Fibroblast of the aortic adventitia (primary cell): ENCODE measurements around the gene KRT9. TPM values are rescaled to one million over a fixed set of nuclear protein-coding genes. Genes with fewer than 3 reads are reported as not detected.
A peak's percentile ranks its signal among the peaks of the same experiment; 100 is the strongest.

Experiments
- DNase-seq: peaks from one replicate; pipeline ENCODE4 v3.0.0-alpha.2; 2010; ENCODE audit warnings: low read depth
- H3K4me3 ChIP-seq: 2 replicates; pipeline ENCODE4 v1.5.1; 2011; ENCODE audit warnings: low read depth, mild to moderate bottlenecking, control low read depth, low read length, moderate library complexity
- total RNA-seq: library from RNA; depleted of rRNA; stranded (reverse); fragments of >200 nt; gene quantifications from 2 replicates; pipeline ENCODE4 v1.2.3, GENCODE V29; 2012; ENCODE audit warnings: low replicate concordance
- TF ChIP-seq, protein P1 (sequence below): IDR thresholded peaks from 2 replicates; pipeline ENCODE4 v1.5.1; 2011; ENCODE audit warnings: mild to moderate bottlenecking, low read length, control low read depth, inconsistent platforms; ENCODE audit not compliant: insufficient read depth

Gene KRT9
- total RNA-seq, 1 donor: not detected

DNA sequence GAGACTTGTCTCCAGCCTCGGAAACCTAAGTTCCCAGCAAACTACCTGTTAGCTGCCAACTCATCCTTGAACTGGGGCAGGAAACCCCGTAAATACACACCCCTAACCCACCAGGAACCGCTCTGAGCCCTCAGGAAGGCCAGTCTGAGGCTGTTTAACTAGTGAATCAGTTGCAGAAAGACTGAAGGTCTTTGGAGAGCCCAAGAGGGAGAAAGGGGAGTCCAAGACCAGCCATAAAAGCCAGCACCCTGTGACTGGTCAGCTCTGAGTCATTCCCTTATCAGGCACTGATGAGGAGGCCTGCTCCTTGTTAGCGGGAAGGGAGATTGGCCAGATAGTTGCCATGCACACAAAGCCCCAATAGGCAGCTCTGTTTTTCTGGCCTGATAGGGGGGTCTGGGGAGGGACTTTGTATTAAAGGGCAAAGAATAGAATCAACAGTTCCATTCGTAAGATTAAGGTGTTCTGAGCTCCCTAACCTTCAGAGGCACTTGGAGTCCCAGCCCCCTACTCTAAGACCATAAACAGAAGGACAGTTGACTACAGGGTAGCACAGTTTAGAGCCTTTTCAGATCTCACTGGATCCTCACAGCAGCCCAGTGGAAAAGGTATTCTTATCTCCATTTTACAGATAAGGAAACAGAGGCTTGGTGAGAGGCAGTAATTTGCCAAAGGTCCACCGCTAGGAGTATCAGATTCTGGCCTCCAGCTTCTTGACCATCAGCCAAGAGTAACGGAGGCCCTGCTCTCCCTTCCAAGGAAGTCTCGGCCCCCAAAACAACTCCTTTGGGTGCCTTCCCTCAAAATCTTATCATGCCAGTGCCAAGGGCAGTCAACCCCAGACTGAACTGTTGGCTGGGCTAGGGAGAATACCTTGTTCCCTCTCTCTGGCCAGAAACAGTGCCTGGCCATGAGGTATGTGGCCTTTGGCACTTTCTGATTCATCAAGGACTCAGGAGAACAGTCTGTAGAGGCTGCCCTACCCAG, 41.5 kb downstream of the KRT9 start:
- TF ChIP-seq, protein P1, sequence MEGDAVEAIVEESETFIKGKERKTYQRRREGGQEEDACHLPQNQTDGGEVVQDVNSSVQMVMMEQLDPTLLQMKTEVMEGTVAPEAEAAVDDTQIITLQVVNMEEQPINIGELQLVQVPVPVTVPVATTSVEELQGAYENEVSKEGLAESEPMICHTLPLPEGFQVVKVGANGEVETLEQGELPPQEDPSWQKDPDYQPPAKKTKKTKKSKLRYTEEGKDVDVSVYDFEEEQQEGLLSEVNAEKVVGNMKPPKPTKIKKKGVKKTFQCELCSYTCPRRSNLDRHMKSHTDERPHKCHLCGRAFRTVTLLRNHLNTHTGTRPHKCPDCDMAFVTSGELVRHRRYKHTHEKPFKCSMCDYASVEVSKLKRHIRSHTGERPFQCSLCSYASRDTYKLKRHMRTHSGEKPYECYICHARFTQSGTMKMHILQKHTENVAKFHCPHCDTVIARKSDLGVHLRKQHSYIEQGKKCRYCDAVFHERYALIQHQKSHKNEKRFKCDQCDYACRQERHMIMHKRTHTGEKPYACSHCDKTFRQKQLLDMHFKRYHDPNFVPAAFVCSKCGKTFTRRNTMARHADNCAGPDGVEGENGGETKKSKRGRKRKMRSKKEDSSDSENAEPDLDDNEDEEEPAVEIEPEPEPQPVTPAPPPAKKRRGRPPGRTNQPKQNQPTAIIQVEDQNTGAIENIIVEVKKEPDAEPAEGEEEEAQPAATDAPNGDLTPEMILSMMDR: peak; percentile 21
- H3K4me3 ChIP-seq: no peak overlapping the region
- peak; percentile 97 for DNase-seq

DNA sequence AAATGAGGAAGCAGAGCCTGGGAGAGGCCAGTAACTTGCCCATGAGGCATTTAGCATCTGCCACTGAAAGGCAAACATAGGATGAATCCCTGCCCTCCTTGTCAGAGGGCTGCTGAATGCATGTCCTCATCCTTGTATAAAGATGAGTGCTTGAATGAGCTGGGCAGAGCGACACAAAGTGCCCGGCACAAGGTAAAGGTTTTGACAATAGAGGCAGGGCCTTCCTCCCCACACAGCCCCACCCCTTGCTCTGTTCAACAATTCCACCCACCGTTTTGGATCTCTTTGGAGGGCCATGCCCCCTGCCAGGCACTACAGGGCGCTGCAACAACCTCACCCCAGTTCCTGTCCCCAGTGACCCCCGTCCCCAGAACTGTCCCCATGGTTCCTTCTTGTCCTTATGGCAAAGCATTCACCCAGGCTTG, 42.4 kb downstream of the KRT9 start:
- no peak for DNase-seq
- H3K4me3 ChIP-seq: no peak overlapping the region
- TF ChIP-seq, protein P1: no peak

DNA sequence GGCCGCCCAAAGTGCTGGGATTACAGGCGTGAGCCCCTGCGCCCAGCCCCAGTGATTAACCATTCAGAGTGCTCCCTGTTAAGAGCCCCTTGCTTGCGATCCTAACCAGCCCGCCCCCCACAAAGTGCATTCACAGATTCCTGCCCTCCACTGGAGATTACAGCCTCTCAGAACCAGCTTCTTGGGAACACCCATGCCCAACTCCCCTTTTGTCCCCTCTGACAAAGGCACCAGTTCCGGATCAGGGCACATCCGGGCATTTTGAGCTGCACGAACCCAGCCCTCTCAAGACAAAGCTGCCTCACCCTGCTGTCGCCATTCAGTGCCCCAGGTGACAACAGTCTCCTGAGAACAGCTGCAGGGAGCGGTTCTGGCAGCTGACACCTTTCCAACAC, 42.9 kb downstream of the KRT9 start:
- no peak overlapping the region for H3K4me3 ChIP-seq
- no peak for DNase-seq
- TF ChIP-seq, protein P1: no peak

DNA sequence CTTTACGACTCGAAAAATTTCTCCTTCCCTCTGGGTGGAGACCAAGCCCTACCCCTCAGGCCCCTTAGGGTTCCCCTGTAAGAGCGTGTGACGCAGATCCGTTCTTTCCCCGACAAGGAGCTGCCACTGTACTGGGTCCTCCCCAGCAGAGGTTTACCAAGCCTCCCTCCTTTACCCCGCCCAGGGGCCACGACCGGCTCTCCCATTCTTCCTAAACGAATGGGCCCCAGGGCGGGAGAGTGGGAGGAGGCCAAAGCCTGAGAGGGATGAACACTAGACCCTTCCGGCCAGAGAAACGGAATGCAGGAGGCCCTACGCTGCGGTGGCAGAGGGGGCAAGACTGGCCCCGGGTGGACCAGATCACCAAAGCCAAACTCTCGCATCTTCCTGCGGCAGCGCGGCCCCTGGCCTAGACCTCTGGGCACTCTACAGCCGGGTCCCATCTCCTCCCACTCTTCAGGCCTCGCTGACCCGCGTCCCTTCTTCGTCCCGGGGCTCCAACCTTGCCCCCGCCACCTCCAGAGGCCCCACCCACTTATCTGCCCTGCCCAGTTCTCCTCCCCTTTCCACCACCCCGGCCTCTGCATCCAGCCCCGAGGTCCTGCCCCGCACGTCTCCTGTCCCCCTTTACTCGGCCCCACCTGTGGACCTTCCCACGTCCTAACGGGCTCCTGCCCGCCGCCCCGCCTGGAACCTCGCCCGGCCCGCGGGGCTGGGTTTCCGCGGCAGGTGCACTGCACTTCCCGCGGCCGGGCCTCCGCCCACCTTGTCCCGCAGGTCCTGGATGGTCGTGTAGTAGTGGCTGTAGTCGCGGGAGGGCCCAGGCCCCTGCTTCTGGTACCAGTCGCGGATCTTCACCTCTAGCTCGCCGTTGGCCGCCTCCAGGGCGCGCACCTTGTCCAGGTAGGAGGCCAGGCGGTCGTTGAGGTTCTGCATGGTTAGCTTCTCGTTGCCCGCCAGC, 44.5 kb downstream of the KRT9 start:
- TF ChIP-seq, protein P1: no peak
- H3K4me3 ChIP-seq: peak overlapping the region; percentile 50
- no peak for DNase-seq

DNA sequence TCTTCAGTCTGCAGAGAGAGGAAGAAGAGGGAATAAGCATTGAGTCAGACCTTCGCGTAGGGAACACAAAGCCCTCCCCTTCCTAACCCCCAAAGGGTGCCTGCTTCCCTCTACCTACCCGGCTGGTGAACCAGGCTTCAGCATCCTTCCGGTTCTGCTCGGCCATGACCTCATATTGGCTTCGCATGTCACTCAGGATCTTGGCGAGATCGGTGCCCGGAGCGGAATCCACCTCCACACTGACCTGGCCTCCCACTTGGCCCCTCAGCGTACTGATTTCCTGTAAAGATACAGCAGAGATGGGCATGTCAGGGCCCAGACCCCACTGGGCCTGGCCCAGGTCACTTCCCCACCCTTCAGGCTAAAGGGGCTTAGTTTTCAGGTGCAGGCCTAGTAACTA, 47.6 kb downstream of the KRT9 start:
- TF ChIP-seq, protein P1: no peak
- H3K4me3 ChIP-seq: no peak overlapping the region
- no peak for DNase-seq

DNA sequence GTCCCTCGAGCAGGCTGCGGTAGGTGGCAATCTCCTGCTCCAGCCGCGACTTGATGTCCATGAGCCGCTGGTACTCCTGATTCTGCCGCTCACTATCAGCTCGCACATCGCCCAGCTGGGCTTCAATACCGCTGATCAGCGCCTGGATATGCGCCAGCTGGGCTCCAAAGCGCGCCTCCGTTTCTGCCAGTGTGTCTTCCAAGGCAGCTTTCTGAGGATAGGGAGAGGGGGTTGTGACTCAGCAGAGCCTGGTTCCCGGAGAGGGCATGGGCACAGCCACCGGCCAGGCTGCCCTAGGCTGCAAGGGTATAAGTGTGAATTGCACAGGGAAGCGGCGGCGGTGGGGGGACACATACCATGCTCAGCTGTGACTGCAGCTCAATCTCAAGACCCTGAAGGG, 48.1 kb downstream of the KRT9 start:
- TF ChIP-seq, protein P1: no peak
- no peak overlapping the region for H3K4me3 ChIP-seq
- no peak for DNase-seq
